Hematopoietic multipotent progenitor cell treated with erythropoietin and hydrocortisone succinate and interleukin-3 and kit ligand, for 4 days (in vitro differentiated cells): ENCODE results near the gene DNAAF9.
"Not testable (repeated sequence)": the region's sequence is repeated elsewhere in the genome, so short reads cannot be mapped to it uniquely, and the experiment has no call there.

ENCODE experiments used
- DNase-seq: peaks from one replicate; pipeline ENCODE4 v3.0.0-alpha.2; 2015

DNAAF9 gene

DNA sequence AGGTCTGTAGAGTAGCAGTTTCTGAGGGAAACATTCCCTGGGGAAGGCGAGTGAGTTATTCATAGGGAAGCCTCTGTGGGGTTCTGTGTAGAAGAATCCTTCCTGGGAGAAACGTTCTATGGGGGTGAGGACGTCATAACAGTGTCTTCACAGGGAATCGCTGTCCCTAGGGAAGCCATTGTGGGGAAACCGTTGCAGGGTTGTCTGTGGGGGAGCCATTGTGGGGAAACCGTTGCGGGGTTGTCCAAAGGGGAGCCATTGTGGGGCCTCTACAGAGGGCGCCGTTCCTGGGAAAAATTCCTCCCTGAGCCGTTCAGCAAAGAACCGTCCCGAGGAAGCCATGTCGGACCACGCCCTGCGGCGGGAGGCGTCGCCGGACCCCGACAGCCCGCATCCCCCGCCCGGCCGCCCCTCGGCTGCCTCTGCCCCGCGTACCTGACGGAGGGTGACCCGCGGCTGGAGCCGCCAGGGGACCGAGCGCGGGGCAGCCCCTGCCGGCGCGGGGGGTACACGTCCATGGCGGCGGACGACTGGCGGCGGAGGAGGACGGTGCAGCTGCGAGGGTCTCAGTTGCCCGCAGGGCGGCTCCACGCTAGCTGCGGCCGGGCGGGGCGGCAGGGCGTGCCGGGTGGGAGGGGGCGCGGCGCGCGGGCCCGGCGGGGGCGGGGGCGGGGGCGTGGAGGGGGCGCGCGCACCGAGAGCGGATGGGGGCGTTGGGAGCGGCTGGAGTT, at the start of gene DNAAF9:
TSS of gene DNAAF9 (minus strand) at position 630 of the 731 bp plus-strand sequence. CDS start at position 518, 112 bp downstream.
- peak; percentile 83 for DNase-seq

DNA sequence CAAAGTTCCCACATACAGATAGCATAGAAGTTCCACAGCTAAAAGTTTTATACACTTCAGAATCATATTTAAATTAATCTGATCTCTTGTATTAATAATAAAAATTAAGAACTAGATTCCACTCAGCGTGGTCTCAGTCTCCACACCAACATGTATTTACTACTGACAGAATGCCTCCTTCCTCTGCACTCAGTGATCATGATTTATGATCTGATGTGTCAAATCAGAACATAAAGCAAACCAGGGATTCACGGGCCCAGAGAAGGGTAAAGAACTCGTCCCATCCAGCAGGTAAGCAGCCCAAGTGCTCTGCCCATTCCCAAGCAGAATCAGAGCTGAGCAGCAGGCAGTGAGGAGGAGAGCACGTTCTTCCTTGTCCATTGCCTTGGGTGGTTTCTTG, 49.2 kb upstream of the DNAAF9 start:
- no peak for DNase-seq

DNA sequence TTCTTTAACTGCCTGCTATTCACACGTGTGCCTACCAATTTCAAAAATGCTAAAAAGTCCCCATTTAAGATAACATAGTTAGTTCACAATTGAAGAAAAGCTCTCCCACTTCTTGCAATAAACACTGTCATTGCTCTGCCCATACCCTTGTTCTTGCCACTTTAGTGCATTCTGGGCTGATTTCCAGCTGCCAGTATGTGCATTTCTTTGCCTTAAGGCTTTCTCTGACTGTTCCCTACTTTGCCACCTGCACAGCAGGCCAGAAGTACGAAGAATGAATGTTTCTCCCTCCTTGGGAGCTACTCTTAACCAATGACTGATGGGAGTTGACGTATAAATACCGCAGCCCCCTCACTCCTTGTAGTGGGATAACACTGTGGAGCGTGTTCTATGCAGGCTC, 47.4 kb upstream of the DNAAF9 start:
- no peak for DNase-seq

DNA sequence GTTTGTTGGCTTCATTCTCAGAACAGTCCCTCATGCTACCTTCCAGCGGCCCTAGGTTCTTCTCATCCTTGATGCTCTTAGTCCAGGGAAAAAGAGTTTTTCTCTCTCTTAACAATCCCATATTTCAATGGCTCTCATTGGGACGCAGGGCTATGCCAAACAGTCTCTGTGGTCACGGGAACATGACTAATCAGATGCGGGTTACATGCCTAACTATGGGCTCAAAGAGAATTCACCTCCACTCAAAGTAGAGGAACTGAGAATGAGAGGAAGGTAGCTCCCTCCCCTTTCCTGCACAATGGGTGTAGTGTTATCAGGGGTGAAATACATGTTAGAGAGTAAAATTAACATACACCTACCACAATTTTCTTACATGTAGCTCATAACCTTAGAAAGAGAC, 45.2 kb upstream of the DNAAF9 start:
- DNase-seq, result no peak

DNA sequence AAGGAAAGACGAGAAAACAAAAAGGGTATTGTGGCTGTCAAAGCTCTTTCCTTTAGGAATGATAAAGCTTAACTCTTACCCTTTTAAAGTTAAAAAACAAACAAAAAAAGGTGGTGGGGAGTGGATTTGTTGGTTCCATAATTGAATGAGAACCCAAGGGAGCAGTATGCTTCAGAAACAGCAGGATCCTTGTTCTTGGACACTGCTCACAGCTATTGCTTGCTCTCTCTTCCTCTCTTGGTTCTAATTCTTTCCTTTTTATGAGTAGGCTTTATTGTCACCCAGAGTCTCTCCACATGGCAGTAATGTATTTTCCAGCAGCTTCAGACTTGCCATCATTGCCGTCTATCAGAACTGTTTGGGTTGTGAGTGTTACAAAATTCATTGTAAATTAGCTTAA, 44.7 kb upstream of the DNAAF9 start:
- DNase-seq, result no peak

DNA sequence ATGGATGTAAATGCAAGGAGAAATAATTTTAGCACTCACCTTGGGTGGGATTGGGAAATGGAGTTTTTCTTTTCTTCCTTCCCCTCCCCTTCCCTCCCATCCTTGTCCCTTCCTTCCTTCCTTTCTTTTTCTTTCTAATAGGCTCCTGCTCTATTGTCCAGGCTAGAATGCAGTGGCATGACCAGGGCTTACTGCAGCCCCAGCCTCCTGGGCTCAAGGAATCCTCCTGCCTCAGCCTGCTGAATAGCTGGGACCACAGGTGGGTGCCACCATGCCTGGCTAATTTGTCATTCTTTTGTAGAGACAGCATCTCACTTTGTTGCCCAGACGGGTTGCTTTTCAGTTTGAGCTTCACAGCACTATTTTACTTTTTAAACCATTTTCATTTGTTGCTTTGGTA, 41.9 kb upstream of the DNAAF9 start:
- no peak for DNase-seq

DNA sequence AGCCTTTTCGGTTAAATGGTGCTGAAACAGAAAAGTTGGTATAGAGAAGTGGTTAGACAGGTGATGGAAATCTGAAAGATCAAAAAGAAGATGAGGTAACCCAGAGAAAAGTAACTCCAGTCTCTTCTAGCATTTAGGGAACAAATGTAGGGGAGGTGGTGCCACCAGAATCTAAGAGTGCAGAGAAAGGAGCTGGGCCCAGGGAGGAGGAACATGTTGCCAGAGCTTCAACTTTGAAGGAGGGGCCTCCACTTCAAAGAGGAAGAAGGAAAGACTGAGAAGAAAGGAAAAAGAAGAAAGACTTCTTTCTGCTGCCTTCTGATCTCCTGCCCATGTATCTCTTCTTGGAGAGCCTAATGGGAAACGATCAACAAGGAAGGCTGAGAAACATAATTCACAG, 39.9 kb upstream of the DNAAF9 start:
- peak; percentile 52 for DNase-seq

DNA sequence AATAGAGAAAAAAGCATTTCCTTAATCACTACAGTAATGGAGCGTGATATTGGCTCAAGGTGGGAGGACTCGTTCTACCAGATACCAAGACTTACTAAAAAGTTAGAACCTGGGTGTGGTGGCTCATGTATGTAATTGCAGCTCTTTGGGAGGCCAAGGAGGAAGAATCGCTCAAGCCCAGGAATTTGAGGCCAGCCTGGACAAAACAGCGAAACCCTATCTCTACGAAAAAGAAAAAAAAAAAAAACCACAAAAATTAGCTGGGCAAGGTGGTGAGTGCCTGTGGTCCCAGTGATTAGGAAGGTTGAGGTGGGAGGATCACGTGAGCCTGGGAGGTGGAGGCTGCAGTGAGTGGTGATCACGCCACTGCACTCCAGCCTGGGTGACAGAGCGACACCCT, 39.3 kb upstream of the DNAAF9 start:
- DNase-seq, result peak; percentile 86

DNA sequence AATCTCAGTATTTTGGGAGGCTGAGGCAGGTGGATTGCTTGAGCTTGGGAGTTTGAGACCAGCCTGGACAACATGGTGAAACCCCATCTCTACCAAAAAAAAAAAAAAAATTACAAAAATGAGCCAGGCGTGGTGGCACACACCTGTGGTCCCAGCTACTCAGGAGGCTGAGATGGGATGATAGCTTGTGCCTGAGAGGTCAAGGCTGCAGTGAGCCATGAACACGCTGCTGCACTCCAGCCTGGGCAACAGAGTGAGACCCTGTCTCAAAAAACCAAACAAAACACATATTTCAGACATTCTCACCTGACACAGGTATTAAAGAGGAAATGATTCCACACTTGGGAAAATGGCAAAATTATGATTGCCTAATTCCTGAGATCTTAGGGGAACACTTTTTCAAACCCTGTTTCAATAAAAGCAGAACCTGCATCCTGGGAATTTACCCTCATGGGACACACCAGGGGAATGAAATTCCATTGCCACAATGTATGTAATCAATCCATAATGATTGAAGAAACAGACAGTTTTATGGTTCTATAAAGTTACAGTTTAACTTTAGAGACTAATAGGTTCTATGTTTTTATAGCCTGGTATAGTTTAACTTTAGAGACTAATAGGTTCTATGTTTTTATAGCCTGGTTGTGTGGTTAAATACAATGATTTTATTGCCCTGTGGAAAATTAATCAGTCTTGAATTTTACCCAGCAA, 29.6 kb upstream of the DNAAF9 start:
- no peak for DNase-seq

DNA sequence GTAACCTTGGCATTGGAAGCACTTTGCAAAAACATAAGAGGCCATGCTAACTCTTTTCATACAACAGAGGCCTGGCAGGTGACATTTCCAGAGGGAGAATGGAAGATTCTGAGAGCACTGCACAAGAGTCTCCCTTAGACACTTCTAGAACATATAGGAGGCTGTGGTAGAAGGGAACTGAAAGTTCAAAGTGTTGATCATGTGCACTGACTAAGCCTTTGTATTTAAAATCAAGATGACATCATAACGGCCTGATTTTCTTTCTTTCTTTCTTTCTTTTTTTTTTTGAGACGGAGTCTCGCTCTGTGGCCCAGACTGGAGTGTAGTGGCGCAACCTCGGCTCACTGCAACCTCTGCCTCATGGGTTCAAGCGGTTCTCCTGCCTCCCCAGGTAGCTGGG, 26.8 kb upstream of the DNAAF9 start:
- no peak for DNase-seq

DNA sequence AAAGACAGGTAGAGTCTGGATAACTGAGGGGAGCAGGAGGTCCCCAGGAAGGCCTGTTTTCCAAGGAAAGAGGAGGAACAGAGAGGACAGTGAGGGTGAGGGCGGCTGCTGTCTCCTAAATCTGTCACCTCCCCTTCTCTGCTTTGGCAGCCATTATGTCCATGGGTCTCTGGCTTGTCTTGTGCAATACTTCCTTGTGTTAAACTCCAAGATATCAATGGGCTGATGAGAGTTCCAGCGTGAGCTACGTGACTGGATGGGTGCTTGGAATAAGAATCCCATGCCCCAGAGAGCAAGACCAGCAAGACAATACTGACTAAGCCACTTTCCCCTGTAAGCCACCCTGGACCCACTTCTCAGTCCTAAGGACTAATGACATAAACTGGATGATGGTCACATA, 26.3 kb upstream of the DNAAF9 start:
- no peak for DNase-seq

DNA sequence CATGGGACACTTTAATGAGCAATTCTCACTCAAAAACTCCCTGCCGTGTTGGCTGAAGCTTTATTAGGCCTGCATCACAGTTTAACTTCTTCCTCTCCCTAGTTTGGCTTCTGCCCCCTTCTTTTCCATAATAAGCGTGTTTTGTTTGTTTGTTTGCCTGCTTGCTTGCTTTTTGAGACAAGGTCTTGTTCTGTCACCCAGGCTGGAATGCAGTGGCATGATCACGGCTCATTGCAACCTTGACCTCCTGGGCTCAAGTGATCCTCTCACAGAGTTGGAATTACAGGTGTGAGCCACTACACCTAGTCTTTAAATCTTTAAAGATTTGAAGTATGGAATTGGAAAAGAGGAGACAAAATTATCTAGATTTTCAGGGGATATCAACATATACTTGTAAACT, 25.4 kb upstream of the DNAAF9 start:
- DNase-seq, result no peak

DNA sequence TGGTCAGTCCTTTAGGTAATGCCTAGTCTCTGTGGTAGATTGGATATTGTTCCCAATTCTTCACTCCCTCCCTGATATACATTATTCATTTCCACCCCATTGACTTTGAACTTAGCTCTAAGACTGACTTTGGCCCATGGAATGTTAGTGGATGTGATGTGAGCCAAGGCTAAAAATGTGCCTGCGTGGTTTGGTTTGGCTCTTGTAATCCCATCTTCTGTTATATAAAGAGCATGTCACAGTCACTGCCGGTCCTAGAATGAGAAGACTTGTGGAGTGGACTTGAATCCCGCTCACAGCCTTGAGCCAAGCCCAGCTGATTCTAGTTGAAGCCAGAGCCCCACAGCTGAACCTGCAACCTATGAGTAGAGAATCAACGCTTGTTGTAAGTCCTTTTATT, 23.6 kb upstream of the DNAAF9 start:
- DNase-seq, result no peak

DNA sequence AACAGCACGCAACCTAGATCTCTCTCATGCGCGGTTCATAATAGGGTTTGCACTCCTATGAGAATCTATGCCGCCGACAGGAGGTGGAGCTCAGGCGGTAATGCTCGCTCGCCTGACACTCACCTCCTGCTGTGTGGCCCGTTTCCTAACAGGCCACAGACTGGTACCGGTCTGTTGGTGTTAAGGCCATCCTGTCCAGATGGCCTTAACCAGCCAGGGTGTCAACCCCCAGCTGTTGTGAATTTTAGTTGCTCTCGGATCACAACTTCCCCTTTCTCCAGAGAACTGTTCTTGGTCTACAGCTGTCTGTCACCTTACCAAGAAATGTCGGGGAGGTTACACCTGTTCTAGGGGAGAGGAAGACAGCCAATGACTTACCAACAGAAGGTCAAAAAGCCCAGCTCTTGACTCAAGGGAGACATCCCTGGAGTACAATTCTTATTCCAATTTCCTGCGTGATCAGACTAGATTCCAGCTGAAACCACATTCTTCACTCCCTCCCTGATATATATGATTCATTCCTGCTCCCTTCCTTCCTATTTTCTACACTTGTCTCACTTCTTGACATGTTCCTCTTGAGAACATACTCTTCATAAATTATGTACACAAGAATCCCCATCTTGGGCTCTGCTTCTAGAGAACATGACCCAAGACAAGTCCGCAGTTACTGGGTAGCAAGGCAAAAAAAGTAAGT, 23.1 kb upstream of the DNAAF9 start:
- peak; percentile 86 for DNase-seq

DNA sequence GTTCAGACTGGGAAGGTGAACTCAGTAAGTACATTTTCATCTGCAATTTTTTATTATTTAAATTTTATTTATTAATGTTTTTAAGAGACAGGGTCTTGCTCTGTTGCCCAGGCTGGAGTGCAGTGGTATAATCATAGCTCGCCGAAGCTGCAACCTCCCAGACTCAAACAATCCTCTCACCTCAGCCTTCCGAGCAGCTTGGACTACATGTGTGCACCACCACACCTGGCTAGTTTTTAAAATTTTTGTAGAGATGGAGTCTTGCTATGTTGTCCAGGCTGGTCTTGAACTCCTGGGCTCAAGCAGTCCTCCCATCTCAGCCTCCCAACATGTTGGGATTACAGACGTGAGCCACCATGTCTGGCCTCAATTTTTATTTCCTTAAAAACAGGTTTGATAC, 19.3 kb upstream of the DNAAF9 start:
- DNase-seq, result not testable (repeated sequence)

DNA sequence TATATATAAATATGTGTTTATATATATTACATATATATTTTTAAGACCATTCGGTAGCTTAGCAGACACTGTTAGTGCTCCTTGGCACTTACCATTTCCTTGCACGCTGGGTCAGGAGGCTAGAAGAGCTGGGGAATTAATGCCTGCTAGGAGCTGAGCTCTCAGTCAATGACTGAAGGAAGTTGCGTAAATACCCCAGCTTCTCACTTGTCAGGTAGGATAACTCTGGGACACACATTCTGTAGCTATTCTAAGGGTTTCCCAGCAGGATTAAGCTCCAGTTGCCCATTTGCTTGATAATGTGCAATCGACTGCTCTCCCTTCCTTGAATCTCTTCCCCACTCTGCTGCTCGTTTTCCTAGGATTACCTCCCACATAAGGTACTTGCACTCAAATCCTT, 15.7 kb upstream of the DNAAF9 start:
- DNase-seq, result no peak

DNA sequence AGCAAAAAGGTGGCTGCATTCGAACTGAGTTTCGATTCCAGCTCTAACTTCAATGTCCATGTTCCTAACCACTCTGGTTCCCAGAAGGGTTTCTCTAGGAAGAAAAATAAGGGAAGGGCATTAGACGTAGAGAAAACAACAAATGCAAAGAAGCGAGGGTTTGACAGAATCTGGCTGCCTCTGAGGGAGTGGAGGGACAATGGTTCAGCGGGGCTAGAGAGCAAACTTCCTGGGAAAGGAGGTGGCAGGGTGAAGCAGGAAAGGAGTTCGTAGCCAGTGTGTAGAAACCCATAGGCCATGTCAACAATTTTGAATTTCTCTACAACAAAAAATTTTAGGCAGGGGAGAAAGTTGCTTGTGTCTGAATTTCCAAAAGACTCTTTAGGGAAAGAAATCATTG, 14.5 kb upstream of the DNAAF9 start:
- no peak for DNase-seq

DNA sequence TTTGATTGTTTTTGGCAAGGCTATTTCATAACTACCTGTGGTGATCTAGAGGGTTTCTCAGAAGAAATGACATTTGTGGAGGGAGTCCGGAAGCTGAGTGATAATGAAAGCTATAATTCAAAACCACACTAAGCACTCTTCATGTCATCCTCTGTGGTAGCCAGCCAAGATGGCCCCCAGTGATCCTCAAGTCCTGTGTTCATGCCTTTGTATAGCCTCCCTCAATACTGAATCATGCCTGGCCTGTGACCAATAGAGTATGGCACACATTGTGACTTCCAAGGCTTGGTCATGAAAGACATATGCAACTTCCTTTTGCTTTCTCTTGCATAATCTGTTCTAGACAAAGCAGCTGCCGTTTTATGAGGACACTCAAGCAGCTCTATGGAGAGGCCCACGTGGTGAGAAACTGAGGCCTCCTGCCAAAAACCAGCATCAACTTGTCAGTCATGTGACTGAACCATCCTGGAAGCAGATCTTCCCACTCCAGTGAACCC, 12.8 kb upstream of the DNAAF9 start:
- DNase-seq, result peak; percentile 83

DNA sequence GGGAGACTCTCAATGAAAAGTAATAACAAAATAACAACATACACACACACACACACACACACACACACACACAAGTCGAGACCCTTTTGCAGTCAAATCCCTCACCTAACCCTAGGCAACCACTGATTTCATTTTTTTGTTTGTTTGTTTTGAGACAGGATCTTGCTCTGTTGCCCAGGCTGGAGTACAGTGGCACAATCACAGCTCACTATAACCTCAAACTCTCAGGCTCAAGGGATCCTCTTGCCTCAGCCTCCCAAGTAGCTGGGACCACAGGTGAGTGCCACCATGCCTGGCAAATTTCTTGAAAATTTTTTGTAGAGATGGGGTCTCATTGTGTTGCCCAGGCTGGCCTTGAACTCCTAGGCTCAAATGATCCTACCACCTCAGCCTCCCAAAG, 10.7 kb upstream of the DNAAF9 start:
- not testable (repeated sequence) for DNase-seq

DNA sequence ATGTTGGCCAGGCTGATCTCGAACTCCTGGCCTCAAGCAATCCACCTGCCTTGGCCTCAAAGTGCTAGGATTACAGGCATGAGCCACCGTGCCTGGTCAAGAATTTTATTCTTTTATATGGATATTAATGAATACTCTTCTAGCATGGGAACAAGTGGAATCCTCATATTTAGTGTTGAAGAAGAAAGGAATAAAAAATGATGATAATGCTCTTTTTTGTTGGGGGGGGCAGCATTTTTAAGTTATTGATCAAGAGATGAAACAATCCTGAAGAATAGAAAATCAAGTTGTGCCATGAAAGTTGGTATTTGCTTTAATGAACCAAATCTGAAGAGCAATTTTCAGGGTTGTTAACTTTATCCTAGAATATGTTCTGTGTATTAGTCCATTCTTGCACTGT, 6.7 kb upstream of the DNAAF9 start:
- no peak for DNase-seq

DNA sequence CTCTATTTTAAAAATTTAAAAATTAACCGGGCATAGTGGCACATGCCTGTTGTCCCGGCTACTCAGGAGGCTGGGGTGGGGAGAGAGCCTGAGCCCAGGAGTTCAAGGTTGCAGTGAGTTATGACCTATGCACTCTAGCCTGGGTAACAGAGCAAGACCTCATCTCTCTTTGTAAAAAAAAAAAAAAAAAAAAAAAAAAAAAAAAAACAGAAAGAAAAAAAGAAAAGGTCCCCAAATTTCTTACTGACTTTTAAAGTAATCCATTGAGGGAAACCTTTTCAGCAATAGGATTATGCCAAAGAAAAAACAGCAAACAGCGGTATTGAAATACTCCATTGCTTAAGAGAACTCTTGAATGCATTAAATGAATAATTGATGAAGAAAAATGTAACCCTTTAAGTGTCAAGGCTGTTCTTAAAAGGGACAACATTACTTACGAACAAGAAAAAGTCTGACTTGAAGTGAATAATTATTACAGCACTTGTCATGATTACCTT, 6.0 kb upstream of the DNAAF9 start:
- DNase-seq, result no peak

DNA sequence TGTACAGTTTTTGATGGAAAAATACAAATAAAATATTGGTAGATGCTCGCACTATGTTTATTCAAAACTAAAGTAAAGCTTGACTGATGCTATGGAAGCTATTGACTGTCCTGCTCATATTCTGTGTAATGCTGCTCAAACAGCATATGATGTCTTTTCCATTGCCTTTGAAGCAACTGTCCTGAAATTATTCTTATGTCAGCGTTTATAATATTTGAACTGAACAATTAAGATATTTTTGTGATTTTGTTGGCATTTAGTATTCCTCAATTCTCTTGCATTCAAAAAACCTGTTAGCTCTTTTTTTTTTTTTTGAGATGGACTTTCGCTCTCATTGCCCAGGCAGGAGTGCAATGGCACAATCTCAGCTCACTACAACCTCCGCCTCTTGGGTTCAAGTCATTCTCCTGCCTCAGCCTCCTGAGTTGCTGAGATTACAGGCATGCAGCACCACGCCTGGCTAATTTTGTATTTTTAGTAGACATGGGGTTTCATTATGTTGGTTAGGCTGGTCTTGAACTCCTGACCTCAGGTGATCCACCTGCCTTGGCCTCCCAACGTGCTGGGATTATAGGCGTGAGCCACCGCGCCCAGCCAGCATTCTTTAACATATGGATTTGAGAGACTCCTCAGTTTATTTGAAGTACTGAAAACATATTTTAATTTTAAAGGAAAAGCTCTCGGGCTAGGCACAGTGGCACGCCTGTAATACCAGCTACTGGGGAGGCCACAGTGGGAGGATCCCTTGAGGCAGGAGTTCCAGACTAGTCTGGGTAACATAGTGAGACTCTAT, 5.3 kb upstream of the DNAAF9 start:
- no peak for DNase-seq

DNA sequence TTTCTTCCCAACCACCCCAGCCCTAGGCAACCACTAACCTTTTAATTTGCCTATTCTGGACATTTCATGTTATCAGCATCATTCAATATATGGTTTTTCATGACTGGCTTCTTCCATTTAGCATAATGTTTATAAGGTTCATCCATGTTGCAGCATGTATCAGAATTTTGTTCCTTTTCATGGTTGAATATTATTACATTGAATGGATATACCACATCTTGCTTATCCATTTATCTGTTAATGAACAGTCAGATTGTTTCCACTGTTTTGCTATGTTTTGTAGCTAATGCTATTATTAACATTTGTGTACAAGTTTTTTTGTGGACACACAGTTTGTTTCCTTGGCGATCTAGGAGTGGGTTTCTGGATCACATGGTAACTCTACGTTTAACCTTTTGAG, 3.0 kb upstream of the DNAAF9 start:
- DNase-seq, result no peak
